Measurements from ENCODE around the gene PLA2R1. TPM values are rescaled to one million over a fixed set of nuclear protein-coding genes. Genes with fewer than 3 reads are reported as not detected.

Gene PLA2R1
- total and polyA plus RNA-seq, 2 donors (not counting 1 experiment from before 2014, with no cell fraction given), result 8.0 to 8.3 TPM

DNA sequence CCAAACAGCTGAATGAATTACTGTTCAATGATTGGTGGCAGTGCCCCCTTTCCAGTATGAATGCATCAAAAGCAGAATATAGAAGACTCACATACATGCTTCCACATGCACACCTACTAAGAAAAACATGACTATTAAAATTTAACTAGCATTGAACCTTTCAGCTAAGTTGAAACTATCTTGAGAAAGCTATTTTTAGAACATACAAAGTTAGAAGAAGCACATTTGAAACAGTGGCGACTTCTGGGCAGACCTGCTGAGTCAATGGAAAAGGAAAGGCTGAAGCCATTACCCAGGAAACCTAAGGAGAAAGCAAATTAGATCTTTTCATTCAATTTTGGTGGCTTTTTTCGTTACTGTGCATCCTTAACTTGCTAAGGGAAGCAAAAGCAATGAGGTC, 55.9 kb downstream of the PLA2R1 start:
- DNase-seq (ENCODE audit: low read depth in 2 of 2), result peak in 1 of 2 donors; percentile 16
- no peaks in the 10 kb centered on the region for H3K27me3 ChIP-seq (ENCODE audit: control insufficient read depth, insufficient read depth, low read length)
- H3K79me2 ChIP-seq (ENCODE audit: control insufficient read depth, insufficient read depth, low read length), result no peaks in the 10 kb centered on the region
- H3K27ac ChIP-seq (ENCODE audit: insufficient read depth, low read length), result no peak overlapping the region
- TF ChIP-seq EZH2 (IDR thresholded peaks at IDR 0.05; ENCODE audit: low read length, missing control alignments), result no peak
- TF ChIP-seq, protein P1, sequence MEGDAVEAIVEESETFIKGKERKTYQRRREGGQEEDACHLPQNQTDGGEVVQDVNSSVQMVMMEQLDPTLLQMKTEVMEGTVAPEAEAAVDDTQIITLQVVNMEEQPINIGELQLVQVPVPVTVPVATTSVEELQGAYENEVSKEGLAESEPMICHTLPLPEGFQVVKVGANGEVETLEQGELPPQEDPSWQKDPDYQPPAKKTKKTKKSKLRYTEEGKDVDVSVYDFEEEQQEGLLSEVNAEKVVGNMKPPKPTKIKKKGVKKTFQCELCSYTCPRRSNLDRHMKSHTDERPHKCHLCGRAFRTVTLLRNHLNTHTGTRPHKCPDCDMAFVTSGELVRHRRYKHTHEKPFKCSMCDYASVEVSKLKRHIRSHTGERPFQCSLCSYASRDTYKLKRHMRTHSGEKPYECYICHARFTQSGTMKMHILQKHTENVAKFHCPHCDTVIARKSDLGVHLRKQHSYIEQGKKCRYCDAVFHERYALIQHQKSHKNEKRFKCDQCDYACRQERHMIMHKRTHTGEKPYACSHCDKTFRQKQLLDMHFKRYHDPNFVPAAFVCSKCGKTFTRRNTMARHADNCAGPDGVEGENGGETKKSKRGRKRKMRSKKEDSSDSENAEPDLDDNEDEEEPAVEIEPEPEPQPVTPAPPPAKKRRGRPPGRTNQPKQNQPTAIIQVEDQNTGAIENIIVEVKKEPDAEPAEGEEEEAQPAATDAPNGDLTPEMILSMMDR (conservative IDR thresholded peaks at IDR 0.05 in 1 of 2, IDR thresholded peaks at IDR 0.05 in 1 of 2; ENCODE audit: low read depth in 1 of 2, low read length in 2 of 2), result no peak
- H3K4me3 ChIP-seq (replicated peaks in 1 of 4; ENCODE audit: control extremely low read depth in 1 of 4, insufficient read depth in 1 of 4, low read depth in 3 of 4, low read length in 4 of 4), result no peak overlapping the region
- no peak overlapping the region for H3K9ac ChIP-seq (ENCODE audit: insufficient read depth, low read length)
- H3K9me3 ChIP-seq (ENCODE audit: control insufficient read depth, insufficient read depth, low read depth, low read length), result no peaks in the 10 kb centered on the region
- no peaks in the 10 kb centered on the region for H3K4me1 ChIP-seq (ENCODE audit: control insufficient read depth, extremely low read depth, insufficient read depth, low read length)
- H2AFZ ChIP-seq (ENCODE audit: low read length), result no peak overlapping the region
- no peak overlapping the region for H3K4me2 ChIP-seq (ENCODE audit: extremely low read depth, insufficient read depth, low read length)
- no peaks in the 10 kb centered on the region for H3K36me3 ChIP-seq (ENCODE audit: control insufficient read depth, insufficient read depth, low read length)
- no peaks in the 10 kb centered on the region for H4K20me1 ChIP-seq (ENCODE audit: control insufficient read depth, extremely low read depth, insufficient read depth, low read length)

DNA sequence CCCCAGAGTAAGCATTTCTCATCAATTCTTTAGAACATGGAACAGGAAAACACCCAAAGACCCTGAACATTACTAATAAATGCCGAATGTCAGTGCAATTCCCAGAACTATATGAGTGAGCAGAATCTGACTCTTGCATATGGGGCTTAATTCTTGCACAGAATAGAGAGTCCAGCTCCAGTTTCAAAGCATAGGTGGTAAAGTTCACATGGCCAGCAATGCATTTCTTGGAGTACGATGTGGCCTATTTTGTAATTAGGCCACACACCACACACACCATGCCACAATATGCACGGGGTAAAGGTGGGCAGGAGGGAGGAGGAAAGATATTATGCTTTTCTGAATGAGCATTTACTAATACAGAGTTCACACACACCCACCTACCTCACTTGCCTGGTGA, 56.5 kb downstream of the PLA2R1 start:
- no peak overlapping the region for H3K4me2 ChIP-seq (ENCODE audit: extremely low read depth, insufficient read depth, low read length)
- no peak overlapping the region for H3K4me3 ChIP-seq (replicated peaks in 1 of 4; ENCODE audit: control extremely low read depth in 1 of 4, insufficient read depth in 1 of 4, low read depth in 3 of 4, low read length in 4 of 4)
- no peaks in the 10 kb centered on the region for H3K4me1 ChIP-seq (ENCODE audit: control insufficient read depth, extremely low read depth, insufficient read depth, low read length)
- no peaks in the 10 kb centered on the region for H3K79me2 ChIP-seq (ENCODE audit: control insufficient read depth, insufficient read depth, low read length)
- no peak overlapping the region for H2AFZ ChIP-seq (ENCODE audit: low read length)
- DNase-seq (ENCODE audit: low read depth in 2 of 2), result no peak
- H3K27me3 ChIP-seq (ENCODE audit: control insufficient read depth, insufficient read depth, low read length), result no peaks in the 10 kb centered on the region
- H3K9ac ChIP-seq (ENCODE audit: insufficient read depth, low read length), result no peak overlapping the region
- no peak overlapping the region for H3K27ac ChIP-seq (ENCODE audit: insufficient read depth, low read length)
- H3K9me3 ChIP-seq (ENCODE audit: control insufficient read depth, insufficient read depth, low read depth, low read length), result no peaks in the 10 kb centered on the region
- H3K36me3 ChIP-seq (ENCODE audit: control insufficient read depth, insufficient read depth, low read length), result no peaks in the 10 kb centered on the region
- TF ChIP-seq, protein P1 (conservative IDR thresholded peaks at IDR 0.05 in 1 of 2, IDR thresholded peaks at IDR 0.05 in 1 of 2; ENCODE audit: low read depth in 1 of 2, low read length in 2 of 2), result no peak
- TF ChIP-seq EZH2 (IDR thresholded peaks at IDR 0.05; ENCODE audit: low read length, missing control alignments), result no peak
- H4K20me1 ChIP-seq (ENCODE audit: control insufficient read depth, extremely low read depth, insufficient read depth, low read length), result no peaks in the 10 kb centered on the region

DNA sequence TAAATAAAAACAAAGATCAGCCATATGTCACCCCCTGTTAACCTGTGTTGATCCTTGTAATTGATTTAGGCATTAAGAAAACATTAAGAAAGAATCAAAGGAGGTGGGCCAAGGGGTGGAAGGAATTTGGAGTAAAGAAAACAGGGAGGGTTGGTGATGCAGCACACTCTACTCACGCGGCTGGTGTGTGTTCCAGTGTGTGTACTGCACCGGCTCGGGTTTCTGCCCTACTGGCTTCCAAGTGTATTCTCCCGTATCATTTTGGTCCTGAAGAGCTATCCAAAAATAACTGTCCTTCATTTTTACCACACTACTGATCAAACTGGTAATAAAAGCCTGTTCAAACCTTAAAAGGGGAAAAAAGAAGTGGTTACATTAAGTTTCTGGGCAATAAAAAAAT, 56.9 kb downstream of the PLA2R1 start:
- Histone ChIP-seq H3K4me2 (ENCODE audit: extremely low read depth, insufficient read depth, low read length) (no peak overlapping the region), H3K4me3 (replicated peaks in 1 of 4; ENCODE audit: control extremely low read depth in 1 of 4, insufficient read depth in 1 of 4, low read depth in 3 of 4, low read length in 4 of 4) (no peak overlapping the region), H3K36me3 (ENCODE audit: control insufficient read depth, insufficient read depth, low read length) (no peaks in the 10 kb centered on the region), H4K20me1 (ENCODE audit: control insufficient read depth, extremely low read depth, insufficient read depth, low read length) (no peaks in the 10 kb centered on the region), H3K9ac (ENCODE audit: insufficient read depth, low read length) (no peak overlapping the region), H3K79me2 (ENCODE audit: control insufficient read depth, insufficient read depth, low read length) (no peaks in the 10 kb centered on the region), H3K27ac (ENCODE audit: insufficient read depth, low read length) (no peak overlapping the region), H2AFZ (ENCODE audit: low read length) (no peak overlapping the region), H3K4me1 (ENCODE audit: control insufficient read depth, extremely low read depth, insufficient read depth, low read length) (no peaks in the 10 kb centered on the region), H3K9me3 (ENCODE audit: control insufficient read depth, insufficient read depth, low read depth, low read length) (no peaks in the 10 kb centered on the region), H3K27me3 (ENCODE audit: control insufficient read depth, insufficient read depth, low read length) (no peaks in the 10 kb centered on the region)
- TF ChIP-seq, protein P1 (conservative IDR thresholded peaks at IDR 0.05 in 1 of 2, IDR thresholded peaks at IDR 0.05 in 1 of 2; ENCODE audit: low read depth in 1 of 2, low read length in 2 of 2), result no peak
- TF ChIP-seq EZH2 (IDR thresholded peaks at IDR 0.05; ENCODE audit: low read length, missing control alignments), result no peak
- DNase-seq (ENCODE audit: low read depth in 2 of 2), result no peak

Data from fibroblast of lung (primary cell).